Globus pallidus (tissue), 1 donor: ENCODE results near the gene IL1R1.
"Not testable (repeated sequence)": the region's sequence is repeated elsewhere in the genome, so short reads cannot be mapped to it uniquely, and the experiment has no call there.

Experiments used
- DNase-seq: peaks from one replicate; pipeline ENCODE4 v3.0.0-alpha.2; 2015; ENCODE audit warnings: low spot score

Gene IL1R1

GRCh38 chr2:102111823-102112222 is 30.7 kb upstream of the IL1R1 start:
- no peak for DNase-seq

GRCh38 chr2:102112271-102112670 is 30.3 kb upstream of the IL1R1 start:
- DNase-seq: no peak

GRCh38 chr2:102112692-102113665 is 29.6 kb upstream of the IL1R1 start:
- DNase-seq: no peak

- DNase-seq: no peak
These were observed 28.2 kb upstream of the IL1R1 start for GRCh38 chr2:102114290-102114721.

- no peak for DNase-seq
These were observed 27.6 kb upstream of the IL1R1 start for GRCh38 chr2:102114851-102115497.

- no peak for DNase-seq
These were observed 25.7 kb upstream of the IL1R1 start for GRCh38 chr2:102116630-102117471.

- no peak for DNase-seq
These were observed 25.1 kb upstream of the IL1R1 start for GRCh38 chr2:102117472-102117858.

- DNase-seq: no peak
These were observed 23.3 kb upstream of the IL1R1 start for GRCh38 chr2:102119255-102119654.

- no peak for DNase-seq
These were observed 22.3 kb upstream of the IL1R1 start for GRCh38 chr2:102120261-102120660.

- no peak for DNase-seq
These were observed 21.8 kb upstream of the IL1R1 start for GRCh38 chr2:102120701-102121159.

- DNase-seq: no peak
These were observed 20.4 kb upstream of the IL1R1 start for GRCh38 chr2:102122115-102122514.

GRCh38 chr2:102122909-102123308 is 19.6 kb upstream of the IL1R1 start:
- no peak for DNase-seq

- not testable (repeated sequence) for DNase-seq
These were observed 18.1 kb upstream of the IL1R1 start for GRCh38 chr2:102124421-102124820.

GRCh38 chr2:102126169-102126568 is 16.4 kb upstream of the IL1R1 start:
- no peak for DNase-seq

- DNase-seq: no peak
These were observed 15.9 kb upstream of the IL1R1 start for GRCh38 chr2:102126660-102127059.

GRCh38 chr2:102129082-102129481 is 13.5 kb upstream of the IL1R1 start:
- no peak for DNase-seq

GRCh38 chr2:102129951-102130646 is 12.4 kb upstream of the IL1R1 start:
- no peak for DNase-seq

- no peak for DNase-seq
These were observed 11.9 kb upstream of the IL1R1 start for GRCh38 chr2:102130647-102130991.

GRCh38 chr2:102131564-102131963 is 11.0 kb upstream of the IL1R1 start:
- no peak for DNase-seq

GRCh38 chr2:102137138-102137537 is 5.4 kb upstream of the IL1R1 start:
- DNase-seq: no peak

GRCh38 chr2:102138331-102138730 is 4.2 kb upstream of the IL1R1 start:
- no peak for DNase-seq

- no peak for DNase-seq
These were observed 2.7 kb upstream of the IL1R1 start for GRCh38 chr2:102139851-102140250.
